ENCODE data around the gene EVI5L. TPM values are rescaled to one million over a fixed set of nuclear protein-coding genes. Genes with fewer than 3 reads are reported as not detected.

EVI5L gene
- total RNA-seq, 2 experiments from 2014 or later = 5.2 TPM

DNA sequence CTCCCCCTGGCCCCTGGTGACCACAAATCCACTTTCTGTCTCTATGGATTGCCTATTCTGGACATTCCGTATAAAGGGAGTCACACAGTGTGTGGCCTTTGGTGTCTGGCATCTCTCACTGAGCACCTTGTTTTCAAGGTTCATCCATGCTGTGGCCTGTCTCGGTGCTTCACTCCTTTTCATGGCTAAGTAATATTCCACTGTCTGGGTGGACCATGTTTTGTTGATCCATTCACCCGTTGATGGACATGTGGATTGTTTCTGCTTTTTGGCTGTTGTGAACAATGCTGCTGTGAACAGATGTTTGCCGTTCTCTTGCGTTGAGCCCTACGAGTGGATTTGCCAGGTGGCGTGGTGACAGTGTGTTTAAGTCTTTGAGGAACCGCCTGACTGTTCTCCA, 10.6 kb downstream of the EVI5L start:
- no peak overlapping the region for H3K27ac Mint-ChIP-seq
- intact Hi-C loops (cut with micrococcal nuclease) = no loop called here
- H3K9me3 Mint-ChIP-seq = no peaks in the 10 kb centered on the region
- no peak overlapping the region for H3K4me3 Mint-ChIP-seq
- no peak for DNase-seq
- no peaks in the 10 kb centered on the region for H3K36me3 Mint-ChIP-seq (ENCODE audit: low read depth)
- no peaks in the 10 kb centered on the region for H3K4me1 Mint-ChIP-seq (ENCODE audit: low read depth)
- no peaks in the 10 kb centered on the region for H3K27me3 Mint-ChIP-seq (ENCODE audit: low read depth)
- CTCF ChIA-PET = no interaction called here

DNA sequence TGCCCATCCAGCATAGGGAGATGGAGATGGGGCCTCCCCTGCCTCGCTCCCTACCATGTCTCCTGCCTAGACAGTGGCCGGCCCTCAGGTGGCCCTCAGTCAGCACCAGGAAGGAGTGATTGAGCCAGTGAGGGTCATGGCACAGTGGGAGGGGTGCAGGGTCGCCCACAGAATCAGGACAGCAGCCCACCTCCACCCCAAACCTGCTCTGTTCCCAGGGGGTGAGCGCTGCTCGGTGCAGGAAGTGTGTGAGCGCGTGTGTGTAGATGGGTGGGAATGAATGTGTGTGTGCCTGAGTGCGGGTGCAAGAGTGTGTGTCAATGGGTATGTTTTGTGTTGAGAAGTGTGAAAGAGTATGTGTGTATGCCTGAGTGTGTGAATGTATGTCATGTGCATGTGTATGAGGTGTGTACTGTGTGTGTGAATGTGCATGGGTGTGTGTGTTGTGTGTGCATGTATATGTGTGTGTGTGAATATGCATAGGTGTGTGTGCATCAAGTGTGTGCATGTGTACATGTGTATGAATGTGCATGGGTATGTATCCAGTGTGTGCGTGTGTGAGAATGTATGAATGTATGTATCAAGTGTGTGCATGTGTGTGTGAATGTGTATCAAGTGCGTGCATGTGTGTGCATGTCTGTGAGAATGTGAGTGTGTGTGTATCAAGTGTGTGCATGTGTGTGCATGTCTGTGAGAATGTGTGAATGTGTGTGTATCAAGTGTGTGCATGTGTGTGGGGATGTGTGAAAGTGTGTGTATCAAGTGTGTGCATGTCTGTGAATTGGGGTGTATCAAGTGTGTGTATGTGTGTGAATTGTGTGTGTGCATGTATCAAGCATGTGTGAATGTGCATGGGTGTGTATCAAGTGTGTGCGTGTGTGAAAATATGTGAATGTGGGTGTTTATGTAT, 12.0 kb downstream of the EVI5L start:
- Mint-ChIP-seq H3K27ac (no peak overlapping the region), H3K4me1 (ENCODE audit: low read depth) (no peaks in the 10 kb centered on the region), H3K9me3 (no peaks in the 10 kb centered on the region), H3K36me3 (ENCODE audit: low read depth) (no peaks in the 10 kb centered on the region), H3K4me3 (no peak overlapping the region), H3K27me3 (ENCODE audit: low read depth) (no peaks in the 10 kb centered on the region)
- DNase-seq = no peak
- intact Hi-C loops (cut with micrococcal nuclease) = no loop called here
- CTCF ChIA-PET = no interaction called here

DNA sequence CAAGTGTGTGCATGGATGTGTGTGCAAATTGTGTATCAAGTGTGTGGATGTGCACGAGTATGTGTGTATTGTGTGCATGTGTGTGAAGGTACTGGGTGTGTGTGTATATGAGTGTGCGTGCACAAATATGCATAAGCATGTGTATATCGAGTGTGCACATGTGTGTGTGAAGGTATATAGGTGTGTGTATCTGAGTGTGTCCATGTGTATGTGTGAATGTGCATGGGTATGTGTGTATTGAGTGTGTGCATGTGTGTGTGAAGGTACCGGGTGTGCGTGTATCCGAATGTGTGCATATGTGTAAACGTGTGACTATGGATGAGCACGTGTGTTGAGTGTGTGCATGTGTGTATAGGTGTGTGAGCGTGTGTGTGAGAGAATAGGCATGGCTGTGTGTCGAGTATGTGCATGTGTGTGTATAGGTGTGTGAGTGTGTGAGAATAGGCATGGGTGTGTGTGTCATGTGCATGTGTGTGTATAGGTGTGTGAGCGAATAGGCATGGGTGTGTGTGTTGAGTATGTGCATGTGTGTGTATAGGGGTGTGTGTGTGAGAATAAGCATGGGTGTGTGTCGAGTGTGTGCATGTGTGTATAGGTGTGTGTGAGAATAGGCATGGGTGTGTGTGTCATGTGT, 12.8 kb downstream of the EVI5L start:
- Mint-ChIP-seq H3K27ac (no peak overlapping the region), H3K36me3 (ENCODE audit: low read depth) (no peaks in the 10 kb centered on the region), H3K27me3 (ENCODE audit: low read depth) (no peaks in the 10 kb centered on the region), H3K4me1 (ENCODE audit: low read depth) (no peaks in the 10 kb centered on the region), H3K4me3 (no peak overlapping the region), H3K9me3 (no peaks in the 10 kb centered on the region)
- CTCF ChIA-PET = no interaction called here
- intact Hi-C loops (cut with micrococcal nuclease) = no loop called here
- DNase-seq = no peak

DNA sequence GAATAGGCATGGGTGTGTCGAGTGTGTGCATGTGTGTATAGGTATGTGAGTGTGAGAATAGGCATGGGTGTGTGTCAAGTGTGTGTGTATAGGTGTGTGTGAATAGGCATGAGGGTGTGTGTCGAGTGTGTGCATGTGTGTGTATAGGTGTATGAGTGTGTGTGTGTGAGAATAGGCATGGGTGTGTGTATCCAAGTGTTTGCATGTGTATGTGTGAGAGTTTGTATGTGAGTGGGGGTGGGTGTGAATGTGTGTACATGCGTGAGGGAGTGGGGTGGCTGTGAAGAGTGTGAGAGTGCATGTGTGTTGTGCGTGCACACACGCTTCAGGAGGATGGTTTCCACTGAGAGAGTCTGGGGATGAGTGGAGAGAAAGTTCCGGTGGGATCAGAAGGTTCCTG, 13.5 kb downstream of the EVI5L start:
- no peaks in the 10 kb centered on the region for H3K9me3 Mint-ChIP-seq
- CTCF ChIA-PET = no interaction called here
- H3K4me1 Mint-ChIP-seq (ENCODE audit: low read depth) = no peaks in the 10 kb centered on the region
- intact Hi-C loops (cut with micrococcal nuclease) = no loop called here
- no peaks in the 10 kb centered on the region for H3K27me3 Mint-ChIP-seq (ENCODE audit: low read depth)
- no peak overlapping the region for H3K27ac Mint-ChIP-seq
- DNase-seq = no peak
- no peaks in the 10 kb centered on the region for H3K36me3 Mint-ChIP-seq (ENCODE audit: low read depth)
- H3K4me3 Mint-ChIP-seq = no peak overlapping the region

DNA sequence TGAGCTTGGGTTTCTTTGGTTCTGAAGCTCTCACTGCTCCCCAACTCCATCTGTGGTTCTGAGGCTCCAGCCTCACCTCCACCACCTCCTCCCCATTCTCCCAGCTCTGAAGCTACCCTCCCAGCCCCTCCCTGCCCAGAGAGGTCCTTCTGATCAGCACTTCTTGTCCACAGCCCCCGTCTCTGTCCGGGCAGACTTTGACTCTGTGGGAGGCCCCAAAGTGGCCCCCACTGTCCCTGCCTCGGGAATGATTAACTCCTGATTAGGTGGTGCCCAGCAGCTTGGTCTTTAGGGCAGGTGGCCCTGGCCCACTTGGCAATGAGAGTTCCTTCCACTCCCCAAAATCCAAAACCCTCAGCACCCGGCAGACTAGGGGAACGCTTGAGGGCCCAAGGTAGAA, 14.4 kb downstream of the EVI5L start:
- CTCF ChIA-PET = no interaction called here
- no peaks in the 10 kb centered on the region for H3K36me3 Mint-ChIP-seq (ENCODE audit: low read depth)
- H3K27ac Mint-ChIP-seq = no peak overlapping the region
- H3K4me1 Mint-ChIP-seq (ENCODE audit: low read depth) = no peaks in the 10 kb centered on the region
- intact Hi-C loops (cut with micrococcal nuclease) = no loop called here
- no peaks in the 10 kb centered on the region for H3K9me3 Mint-ChIP-seq
- DNase-seq = no peak
- no peaks in the 10 kb centered on the region for H3K27me3 Mint-ChIP-seq (ENCODE audit: low read depth)
- no peak overlapping the region for H3K4me3 Mint-ChIP-seq

DNA sequence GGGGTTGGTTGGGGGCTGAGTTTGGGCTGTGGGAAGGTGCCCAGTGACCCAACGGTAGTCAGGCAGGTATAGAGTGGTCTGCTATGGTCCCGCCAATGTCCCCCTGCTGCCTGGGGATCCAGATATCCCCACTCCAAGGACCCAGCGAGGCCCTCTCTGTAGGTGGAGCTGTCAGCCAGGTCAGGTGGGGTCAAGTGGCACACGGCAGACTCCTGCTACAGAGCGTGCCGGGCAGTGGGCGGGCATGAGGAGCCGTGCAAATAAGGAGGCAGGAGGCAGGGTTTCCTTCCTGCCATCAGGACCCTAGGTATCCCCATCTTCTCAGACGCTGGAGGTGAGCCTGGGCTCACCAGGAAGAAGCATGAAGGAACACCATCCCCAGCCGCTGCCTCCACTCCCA, 14.9 kb downstream of the EVI5L start:
- CTCF ChIA-PET = no interaction called here
- H3K4me3 Mint-ChIP-seq = no peak overlapping the region

DNA sequence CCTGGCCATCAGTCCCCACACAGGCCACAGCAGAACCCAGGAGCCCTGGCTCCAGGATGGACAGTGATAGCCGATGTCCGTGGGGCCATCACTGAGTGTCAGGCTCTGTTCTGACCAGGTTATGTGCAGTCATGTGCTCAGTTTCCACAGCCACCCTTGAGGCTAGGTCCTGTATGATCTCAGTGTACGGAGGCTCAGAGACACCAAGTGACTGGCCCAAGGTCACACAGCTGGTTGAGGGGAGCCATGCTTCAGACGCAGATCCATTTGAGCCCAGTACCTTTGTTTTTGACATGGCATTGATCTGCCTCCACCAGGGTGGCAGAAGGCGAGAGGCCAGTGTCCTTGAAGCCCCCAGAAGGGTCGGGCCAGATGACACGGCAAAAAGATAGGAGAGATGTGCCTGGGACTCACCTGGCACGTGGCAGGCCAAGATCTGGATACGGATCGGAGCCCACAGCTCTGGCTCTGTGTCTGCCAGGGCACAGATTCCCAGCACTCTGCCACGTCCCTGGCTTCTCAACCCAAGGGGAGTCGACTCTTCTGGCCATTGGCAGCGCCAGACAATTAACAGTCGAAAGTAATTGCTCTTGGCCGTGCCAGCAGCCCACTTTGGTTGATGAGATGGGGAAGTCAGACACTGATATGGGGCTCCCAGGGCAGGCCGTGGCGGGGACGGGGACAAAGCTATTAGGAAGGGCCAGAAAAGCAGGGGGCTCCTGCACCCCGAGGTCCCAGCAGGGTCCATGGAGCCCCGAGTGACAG, 15.6 kb downstream of the EVI5L start:
- Mint-ChIP-seq H3K4me3 (no peak overlapping the region), H3K9me3 (no peaks in the 10 kb centered on the region), H3K27ac (no peak overlapping the region), H3K4me1 (ENCODE audit: low read depth) (no peaks in the 10 kb centered on the region), H3K36me3 (ENCODE audit: low read depth) (no peaks in the 10 kb centered on the region), H3K27me3 (ENCODE audit: low read depth) (no peaks in the 10 kb centered on the region)
- DNase-seq = no peak
- CTCF ChIA-PET = interaction anchor here (0.7 kb wide), 1 partner anchor 449 kb away, joined by 3 read pairs; no protein-coding TSS in a partner anchor
- intact Hi-C loops (cut with micrococcal nuclease) = no loop called here

More for the DNA sequence above, 14.9 kb downstream of the EVI5L start:
- intact Hi-C loops (cut with micrococcal nuclease) = no loop called here
- no peaks in the 10 kb centered on the region for H3K9me3 Mint-ChIP-seq
- H3K27me3 Mint-ChIP-seq (ENCODE audit: low read depth) = no peaks in the 10 kb centered on the region
- no peaks in the 10 kb centered on the region for H3K36me3 Mint-ChIP-seq (ENCODE audit: low read depth)
- no peak for DNase-seq
- no peaks in the 10 kb centered on the region for H3K4me1 Mint-ChIP-seq (ENCODE audit: low read depth)
- no peak overlapping the region for H3K27ac Mint-ChIP-seq

DNA sequence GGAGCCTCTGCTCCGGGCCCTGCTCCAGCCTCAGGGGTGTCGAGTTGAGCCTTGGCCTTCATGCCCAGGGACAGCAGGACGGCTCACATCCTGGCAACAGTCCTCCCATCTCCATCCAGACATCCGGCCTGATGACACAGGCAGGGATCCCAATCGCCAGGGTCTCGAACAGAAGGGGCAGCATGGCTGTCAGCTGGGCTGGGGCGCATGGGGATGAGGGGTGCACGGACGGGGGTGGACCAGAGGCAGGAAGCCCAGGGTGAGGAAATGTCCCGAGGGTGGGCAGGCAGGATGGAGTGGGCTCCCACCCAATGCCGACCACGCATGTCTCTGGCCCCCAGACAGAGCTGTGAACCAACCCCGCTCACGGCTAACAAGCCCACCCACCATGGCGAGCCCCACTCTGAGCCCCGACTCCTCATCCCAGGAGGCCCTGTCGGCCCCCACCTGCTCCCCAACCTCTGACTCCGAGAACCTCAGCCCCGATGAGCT, 16.2 kb downstream of the EVI5L start:
- H3K4me3 Mint-ChIP-seq = no peak overlapping the region

DNA sequence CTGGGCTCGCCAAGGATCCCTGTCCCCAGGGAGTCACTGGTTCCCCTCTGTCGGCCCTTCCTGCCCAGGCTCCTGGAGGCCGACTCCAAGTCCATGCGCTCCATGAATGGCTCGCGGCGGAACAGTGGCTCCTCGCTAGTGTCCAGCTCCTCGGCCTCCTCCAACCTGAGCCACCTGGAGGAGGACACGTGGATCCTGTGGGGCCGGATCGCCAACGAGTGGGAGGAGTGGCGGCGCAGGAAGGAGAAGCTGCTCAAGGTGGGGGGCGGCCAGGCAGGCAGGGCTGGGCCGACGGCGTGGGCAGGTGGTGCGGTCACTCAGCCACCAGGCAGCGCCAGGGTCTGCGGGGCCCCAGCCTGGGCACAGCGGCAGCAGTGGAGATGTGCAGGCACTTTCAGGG, 17.6 kb downstream of the EVI5L start:
- Mint-ChIP-seq H3K36me3 (ENCODE audit: low read depth) (no peaks in the 10 kb centered on the region), H3K27me3 (ENCODE audit: low read depth) (no peaks in the 10 kb centered on the region), H3K4me3 (no peak overlapping the region), H3K27ac (no peak overlapping the region), H3K9me3 (no peaks in the 10 kb centered on the region), H3K4me1 (ENCODE audit: low read depth) (no peaks in the 10 kb centered on the region)
- no peak for DNase-seq
- CTCF ChIA-PET = no interaction called here
- intact Hi-C loops (cut with micrococcal nuclease) = no loop called here

More for the DNA sequence above, 16.2 kb downstream of the EVI5L start:
- no peaks in the 10 kb centered on the region for H3K9me3 Mint-ChIP-seq
- CTCF ChIA-PET = interaction anchor here (0.7 kb wide), 1 partner anchor 450 kb away, joined by 3 read pairs; no protein-coding TSS in a partner anchor
- no peaks in the 10 kb centered on the region for H3K36me3 Mint-ChIP-seq (ENCODE audit: low read depth)
- H3K4me1 Mint-ChIP-seq (ENCODE audit: low read depth) = no peaks in the 10 kb centered on the region
- intact Hi-C loops (cut with micrococcal nuclease) = no loop called here
- DNase-seq = no peak
- no peaks in the 10 kb centered on the region for H3K27me3 Mint-ChIP-seq (ENCODE audit: low read depth)
- H3K27ac Mint-ChIP-seq = no peak overlapping the region

DNA sequence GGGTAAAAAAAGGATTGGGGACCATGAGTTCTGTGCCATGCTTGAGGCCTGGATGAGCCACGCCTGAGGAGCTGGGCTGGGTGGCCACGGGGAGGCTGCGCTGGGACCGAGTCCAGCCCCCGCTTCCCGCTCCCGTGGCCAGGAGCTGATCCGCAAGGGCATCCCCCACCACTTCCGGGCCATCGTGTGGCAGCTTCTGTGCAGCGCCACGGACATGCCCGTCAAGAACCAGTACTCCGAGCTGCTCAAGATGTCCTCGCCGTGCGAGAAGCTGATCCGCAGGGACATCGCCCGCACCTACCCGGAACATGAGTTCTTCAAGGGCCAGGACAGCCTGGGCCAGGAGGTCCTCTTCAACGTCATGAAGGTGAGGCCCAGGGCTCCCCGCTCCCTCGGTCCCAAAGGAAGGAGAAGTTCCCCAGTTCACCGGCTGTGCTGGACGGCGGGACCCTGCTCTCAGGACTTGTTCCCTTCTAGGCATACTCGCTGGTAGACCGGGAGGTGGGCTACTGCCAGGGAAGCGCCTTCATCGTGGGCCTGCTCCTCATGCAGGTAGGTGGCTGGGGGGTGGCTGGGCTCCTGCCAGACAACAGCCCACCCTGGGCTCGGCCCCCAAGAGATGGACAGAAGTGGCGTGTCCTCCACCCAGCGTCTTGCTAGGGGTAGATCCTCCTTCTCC, 18.9 kb downstream of the EVI5L start:
- no peak for DNase-seq
- CTCF ChIA-PET = interaction anchor here (0.7 kb wide), 1 partner anchor 77 kb away, joined by 3 read pairs; no protein-coding TSS in a partner anchor
- H3K4me3 Mint-ChIP-seq = no peak overlapping the region
- intact Hi-C loops (cut with micrococcal nuclease) = no loop called here
- no peaks in the 10 kb centered on the region for H3K36me3 Mint-ChIP-seq (ENCODE audit: low read depth)
- no peaks in the 10 kb centered on the region for H3K27me3 Mint-ChIP-seq (ENCODE audit: low read depth)
- H3K4me1 Mint-ChIP-seq (ENCODE audit: low read depth) = peaks cover 5% of the 10 kb centered on the region
- H3K9me3 Mint-ChIP-seq = no peaks in the 10 kb centered on the region
- no peak overlapping the region for H3K27ac Mint-ChIP-seq

DNA sequence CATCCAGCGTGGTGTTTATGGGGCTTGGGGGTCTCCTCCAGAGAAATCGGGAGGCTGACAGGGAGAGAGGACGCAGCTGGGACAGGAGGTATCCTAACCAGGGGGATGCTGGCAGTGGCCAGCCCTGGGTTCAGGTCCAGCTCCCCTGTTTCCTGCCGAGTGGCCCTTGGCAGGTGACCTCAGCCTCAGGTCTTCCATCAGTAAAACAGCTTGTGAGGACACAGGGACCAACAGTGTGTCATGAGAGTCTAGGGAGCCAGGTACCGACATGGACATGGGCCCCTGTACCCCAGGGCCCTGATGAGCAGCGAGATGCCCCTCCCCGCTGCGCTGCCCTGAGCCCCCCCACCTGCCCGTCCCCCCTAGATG, 19.6 kb downstream of the EVI5L start:
- Mint-ChIP-seq H3K4me1 (ENCODE audit: low read depth) (peaks cover 5% of the 10 kb centered on the region), H3K27ac (no peak overlapping the region), H3K9me3 (no peaks in the 10 kb centered on the region), H3K27me3 (ENCODE audit: low read depth) (no peaks in the 10 kb centered on the region), H3K4me3 (no peak overlapping the region), H3K36me3 (ENCODE audit: low read depth) (no peaks in the 10 kb centered on the region)
- intact Hi-C loops (cut with micrococcal nuclease) = no loop called here
- CTCF ChIA-PET = no interaction called here
- no peak for DNase-seq
